MCF 10A (cell line): ENCODE results near the gene REG3G. TPM values are rescaled to one million over a fixed set of nuclear protein-coding genes. Genes with fewer than 3 reads are reported as not detected.

Source experiments
- BruUV-seq: library from RNA; stranded (reverse); fragments of 400-500 nt; replicated peaks from 2 replicates; lab custom pipeline; 2021; lab: Mats Ljungman, UMichigan
- CTCF ChIA-PET: fragments of 300-600 bp; sonication (Branson Sonifier 250); formaldehyde crosslinking; extraction: SDS; loops from one replicate; lab custom pipeline; 2021; ENCODE audit warnings: antibody characterized with exemption, inconsistent platforms; lab: Yijun Ruan, JAX
- POLR2A ChIA-PET: fragments of 300-600, 350-650 bp; sonication (Branson Sonifier 250); formaldehyde crosslinking; extraction: SDS; loops from one replicate; lab custom pipeline; 2020; ENCODE audit warnings: antibody characterized with exemption, inconsistent platforms; lab: Yijun Ruan, JAX
- DNase-seq: peaks from one replicate; pipeline ENCODE4 v3.0.0-alpha.2; 2018; ENCODE audit not compliant: unreplicated experiment
- H3K27ac Mint-ChIP-seq: one replicate; pipeline ENCODE4 v1.8.0; 2022; ENCODE audit warnings: mild to moderate bottlenecking, low read depth, mixed read lengths; ENCODE audit not compliant: unreplicated experiment
- H3K27me3 Mint-ChIP-seq: one replicate; pipeline ENCODE4 v1.8.0; 2022; ENCODE audit warnings: mixed read lengths; ENCODE audit not compliant: insufficient read depth, unreplicated experiment
- H3K36me3 Mint-ChIP-seq: one replicate; pipeline ENCODE4 v1.8.0; 2022; ENCODE audit warnings: mild to moderate bottlenecking, moderate library complexity, mixed read lengths; ENCODE audit not compliant: insufficient read depth, unreplicated experiment
- H3K4me1 Mint-ChIP-seq: one replicate; pipeline ENCODE4 v1.8.0; 2022; ENCODE audit warnings: mixed read lengths; ENCODE audit not compliant: insufficient read depth, unreplicated experiment
- H3K4me3 Mint-ChIP-seq: one replicate; pipeline ENCODE4 v1.8.0; 2022; ENCODE audit warnings: mild to moderate bottlenecking, moderate library complexity, mixed read lengths; ENCODE audit not compliant: unreplicated experiment
- H3K9me3 Mint-ChIP-seq: one replicate; pipeline ENCODE4 v1.8.0; 2022; ENCODE audit warnings: mixed read lengths; ENCODE audit not compliant: unreplicated experiment
- CTCF ChIP-seq: fragments of 200-600 bp; IDR thresholded peaks from one replicate; pipeline ENCODE4 v1.8.0; 2022; ENCODE audit warnings: antibody characterized with exemption, mild to moderate bottlenecking; ENCODE audit not compliant: unreplicated experiment
- intact Hi-C: fragments of 100-400 bp; cut with micrococcal nuclease; formaldehyde crosslinking; loops from 2 replicates; pipeline ENCODE4 v1.14.1; 2022
- total RNA-seq: library from RNA; stranded (reverse); gene quantifications from 2 replicates; pipeline ENCODE4 v1.2.3, GENCODE V29; 2022

The REG3G gene
- total RNA-seq, 1 experiment from 2014 or later, result not detected

DNA sequence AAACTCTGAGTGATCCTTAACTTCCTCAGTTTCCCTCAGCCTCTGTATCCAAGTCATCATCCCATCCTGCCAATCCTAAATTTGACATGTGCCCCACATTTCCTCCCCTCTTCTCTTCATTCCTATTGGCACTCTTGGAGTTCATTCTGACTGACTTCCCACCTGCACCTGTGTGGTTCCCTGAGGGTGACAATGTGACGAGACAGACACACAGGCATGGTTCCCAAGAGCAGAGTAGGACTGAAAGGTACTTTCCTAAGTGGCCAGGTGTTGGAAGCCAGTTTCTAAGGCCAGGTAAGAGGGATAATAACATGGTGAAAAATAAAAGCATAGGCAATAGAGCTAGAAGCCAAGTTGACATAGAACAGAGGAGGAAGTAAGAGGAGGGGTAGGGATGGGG is 24.2 kb upstream of the REG3G start:
- H3K4me3 Mint-ChIP-seq, result no peak overlapping the region
- no peak overlapping the region for H3K27ac Mint-ChIP-seq
- H3K36me3 Mint-ChIP-seq, result no peaks in the 10 kb centered on the region
- no peak for DNase-seq
- H3K27me3 Mint-ChIP-seq, result no peaks in the 10 kb centered on the region
- BruUV-seq, result no TSS peak
- no peaks in the 10 kb centered on the region for H3K9me3 Mint-ChIP-seq
- CTCF ChIA-PET, result interaction anchor here (0.6 to 1.2 kb wide), 2 partner anchors 9 to 12 kb away, joined by 3 to 4 read pairs; no protein-coding TSS in a partner anchor
- TF ChIP-seq CTCF, result no peak
- intact Hi-C loops, result no loop called here
- POLR2A ChIA-PET, result no interaction called here
- H3K4me1 Mint-ChIP-seq, result no peaks in the 10 kb centered on the region

DNA sequence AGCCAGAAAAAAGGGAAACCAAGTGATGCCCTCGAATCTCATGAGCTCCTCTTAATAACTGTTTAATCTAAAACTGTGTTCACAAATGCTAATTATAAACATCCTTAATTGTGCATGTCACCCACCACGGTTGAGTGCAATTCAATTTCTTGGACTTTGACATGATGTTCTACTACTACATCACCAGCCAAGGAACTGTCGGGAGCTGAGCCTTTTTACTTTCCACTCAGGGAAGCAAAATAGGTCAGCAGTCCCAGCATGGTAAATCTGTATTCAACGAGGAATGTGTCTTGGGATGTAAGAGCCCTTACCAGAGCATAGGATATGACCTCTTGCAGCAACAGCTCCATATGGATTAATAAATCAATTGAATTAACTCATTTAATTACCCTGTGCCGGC is 20.8 kb upstream of the REG3G start:
- POLR2A ChIA-PET, result no interaction called here
- CTCF ChIA-PET, result interaction anchor here (0.7 to 0.9 kb wide), 3 partner anchors 11 to 126 kb away, joined by 3 read pairs; no protein-coding TSS in a partner anchor
- TF ChIP-seq CTCF, result no peak
- intact Hi-C loops, result no loop called here
- no TSS peak for BruUV-seq
- no peaks in the 10 kb centered on the region for H3K27me3 Mint-ChIP-seq
- H3K36me3 Mint-ChIP-seq, result no peaks in the 10 kb centered on the region
- no peak for DNase-seq
- peaks cover 12% of the 10 kb centered on the region for H3K9me3 Mint-ChIP-seq
- H3K4me3 Mint-ChIP-seq, result no peak overlapping the region
- no peak overlapping the region for H3K27ac Mint-ChIP-seq
- no peaks in the 10 kb centered on the region for H3K4me1 Mint-ChIP-seq

- ChIA-PET CTCF (interaction anchor here (0.7 to 0.9 kb wide), 2 partner anchors 11 to 126 kb away, joined by 3 read pairs; no protein-coding TSS in a partner anchor), POLR2A (no interaction called here)
- no peak for DNase-seq
- Mint-ChIP-seq H3K27me3 (no peaks in the 10 kb centered on the region), H3K4me3 (no peak overlapping the region), H3K4me1 (no peaks in the 10 kb centered on the region), H3K36me3 (no peaks in the 10 kb centered on the region), H3K9me3 (peaks cover 13% of the 10 kb centered on the region), H3K27ac (no peak overlapping the region)
- intact Hi-C loops, result no loop called here
- TF ChIP-seq CTCF, result no peak
- BruUV-seq, result no TSS peak
These were observed 20.3 kb upstream of the REG3G start for GRCh38 chr2:79005216-79005615.

- intact Hi-C loops, result no loop called here
- BruUV-seq, result no TSS peak
- DNase-seq, result no peak
- Mint-ChIP-seq H3K4me3 (no peak overlapping the region), H3K27me3 (no peaks in the 10 kb centered on the region), H3K27ac (no peak overlapping the region), H3K9me3 (peaks cover 13% of the 10 kb centered on the region), H3K36me3 (no peaks in the 10 kb centered on the region), H3K4me1 (no peaks in the 10 kb centered on the region)
- CTCF ChIA-PET, result interaction anchor here (1.3 kb wide), 1 partner anchor 9 kb away, joined by 4 read pairs; no protein-coding TSS in a partner anchor
- TF ChIP-seq CTCF, result no peak
- POLR2A ChIA-PET, result no interaction called here
These were observed 16.1 kb upstream of the REG3G start for GRCh38 chr2:79009388-79009787.
